C4-2B (cell line): ENCODE measurements around the gene ACAN.
A peak's percentile ranks its signal among the peaks of the same experiment; 100 is the strongest.

Source experiments
- H3K27ac ChIP-seq: fragments of 450-650 bp; 2 replicates; pipeline ENCODE4 v1.5.1; 2017
- CTCF ChIP-seq: fragments of 450-650 bp; conservative IDR thresholded peaks from 2 replicates; pipeline ENCODE4 v1.5.1; 2017; ENCODE audit warnings: mild to moderate bottlenecking
- ZFX ChIP-seq: fragments of 450-650 bp; IDR thresholded peaks from 2 replicates; pipeline ENCODE4 v1.6.1; 2017

Gene ACAN

GRCh38 chr15:88894819-88895767, 91.9 kb downstream of the ACAN start, which contains the start of gene HAPLN3:
HAPLN3 (minus strand) TSS chr15:88895544; CDS start chr15:88887298, 8,246 bp downstream.
- TF ChIP-seq ZFX = no peak
- no peak for TF ChIP-seq CTCF
- H3K27ac ChIP-seq = no peak within 1 kb of the TSS

- H3K27ac ChIP-seq = peak overlapping the region; percentile 15; the same call in 1 of the 2 replicates
Measured at GRCh38 chr15:88896333-88897033, 93.2 kb downstream of the ACAN start.

GRCh38 chr15:88897142-88897455, 93.9 kb downstream of the ACAN start:
- H3K27ac ChIP-seq = peak overlapping the region; percentile 15; the same call in 1 of the 2 replicates
- TF ChIP-seq CTCF (no peak), ZFX (no peak)

More at GRCh38 chr15:88896333-88897033, 93.2 kb downstream of the ACAN start:
- no peak for TF ChIP-seq CTCF
- TF ChIP-seq ZFX = no peak

GRCh38 chr15:88897456-88898194, 94.4 kb downstream of the ACAN start:
- peak overlapping the region; percentile 15; the same call in 1 of the 2 replicates for H3K27ac ChIP-seq

GRCh38 chr15:88898736-88899135, 95.5 kb downstream of the ACAN start:
- H3K27ac ChIP-seq = no peak overlapping the region
- TF ChIP-seq ZFX (no peak), CTCF (no peak)

More at GRCh38 chr15:88897456-88898194, 94.4 kb downstream of the ACAN start:
- TF ChIP-seq ZFX (no peak), CTCF (peak; percentile 74)

- TF ChIP-seq CTCF (no peak), ZFX (no peak)
Measured at GRCh38 chr15:88899251-88899650, 96.0 kb downstream of the ACAN start.

More at GRCh38 chr15:88899251-88899650, 96.0 kb downstream of the ACAN start:
- no peak overlapping the region for H3K27ac ChIP-seq
